Measurements from ENCODE around the gene IL12RB1. TPM values are rescaled to one million over a fixed set of nuclear protein-coding genes. Genes with fewer than 3 reads are reported as not detected.

The IL12RB1 gene
- total and polyA plus RNA-seq, 2 of the 8 experiments (the other 6 are each of a cell fraction or from before 2014, with no cell fraction given), result 0.03 TPM; not detected in 1

GRCh38 chr19:18014197-18014596 is 72.5 kb downstream of the IL12RB1 start:
- 73% methylated on average over 3 of the region's 6 CpGs; no CpG with 5 or more reads in 1 of the 2 experiments for WGBS, 2 experiments (ENCODE audit: extremely low coverage in 1 of 2, insufficient coverage in 1 of 2, insufficient read length in 1 of 2, insufficient replicate concordance in 2 of 2, low coverage in 1 of 2, low lambda C conversion rate in 2 of 2, missing lambda C conversion rate in 1 of 2)
- H3K36me3 ChIP-seq (ENCODE audit: control insufficient read depth in 2 of 4, insufficient read depth in 4 of 4, low read length in 3 of 4), result peaks cover 0 to 2% (median 0%) of the 10 kb centered on the region in 4 experiments; a peak in 1 of 8 replicates
- no peak overlapping the region for H3K14ac ChIP-seq (ENCODE audit: insufficient read length)
- no peak overlapping the region for H2BK20ac ChIP-seq (ENCODE audit: low read length)
- H3K23me2 ChIP-seq (ENCODE audit: low read depth, low read length), result no peaks in the 10 kb centered on the region
- no peak overlapping the region for H4K8ac ChIP-seq (ENCODE audit: extremely low read depth, insufficient read depth, low read length)
- H3K4ac ChIP-seq (replicated peaks; ENCODE audit: insufficient read length, low read depth, low read length), result no peak overlapping the region
- CTCF ChIA-PET (ENCODE audit: partially characterized antibody), result interaction anchor here (0.8 to 1.1 kb wide), 2 partner anchors 11 to 12 kb away, joined by 3 to 4 read pairs; no protein-coding TSS in a partner anchor
- H4K5ac ChIP-seq (ENCODE audit: insufficient read length, low read depth, low read length), result no peak overlapping the region
- FAIRE-seq (no peak), DNase-seq (ENCODE audit: low read depth in 1 of 2, low spot score in 2 of 2) (no peak)
- no peak overlapping the region for H2BK5ac ChIP-seq (ENCODE audit: low read depth, low read length)
- H3K9ac ChIP-seq (replicated peaks in 1 of 4; ENCODE audit: extremely low read depth in 1 of 4, low read depth in 3 of 4, low read length in 3 of 4), result no peak overlapping the region
- no peaks in the 10 kb centered on the region for H3K9me3 ChIP-seq (ENCODE audit: insufficient read depth in 2 of 2, low read depth in 1 of 2, low read length in 1 of 2)
- no peaks in the 10 kb centered on the region for H3K79me2 ChIP-seq (ENCODE audit: control insufficient read depth in 1 of 2, insufficient read depth in 2 of 2, low read length in 2 of 2)
- H3K4me3 ChIP-seq (ENCODE audit: extremely low read depth in 1 of 4, insufficient read depth in 2 of 4, low read depth in 3 of 4, low read length in 4 of 4), result no peak overlapping the region
- H4K91ac ChIP-seq (replicated peaks; ENCODE audit: insufficient read length, low read length), result no peak overlapping the region
- H3K79me1 ChIP-seq (ENCODE audit: low read depth, low read length), result no peaks in the 10 kb centered on the region
- H3K27me3 ChIP-seq (replicated peaks in 1 of 4; ENCODE audit: control insufficient read depth in 3 of 4, extremely low read depth in 1 of 4, insufficient read depth in 3 of 4, low read length in 3 of 4), result no peaks in the 10 kb centered on the region; a peak in 1 of 7 replicates
- no peaks in the 10 kb centered on the region for H3K4me1 ChIP-seq (replicated peaks in 1 of 4; ENCODE audit: control insufficient read depth in 3 of 4, insufficient read depth in 4 of 4, low read length in 3 of 4)
- no peak overlapping the region for H2AK5ac ChIP-seq (ENCODE audit: low read depth, low read length)
- H4K20me1 ChIP-seq (replicated peaks in 1 of 2; ENCODE audit: control insufficient read depth in 1 of 2, insufficient read depth in 2 of 2, low read length in 2 of 2), result no peaks in the 10 kb centered on the region
- no peak overlapping the region for H2BK12ac ChIP-seq (ENCODE audit: low read depth, low read length)
- H3K23ac ChIP-seq (ENCODE audit: insufficient read length), result no peak overlapping the region
- no peak overlapping the region for H2AFZ ChIP-seq (ENCODE audit: low read length)
- no peak overlapping the region for H2BK120ac ChIP-seq (replicated peaks; ENCODE audit: low read depth, low read length)
- no peak for TF ChIP-seq SRF (IDR thresholded peaks at IDR 0.05; ENCODE audit: low read depth, low read length)
- no peak for TF ChIP-seq TEAD4 (IDR thresholded peaks at IDR 0.05; ENCODE audit: low read depth, low read length)
- TF ChIP-seq POLR2AphosphoS5 (IDR thresholded peaks at IDR 0.05; ENCODE audit: low read depth, low read length), result no peak
- no peak for TF ChIP-seq RFX5 (IDR thresholded peaks at IDR 0.05; ENCODE audit: borderline replicate concordance, low read depth, low read length)
- no peak for TF ChIP-seq RBBP5 (IDR thresholded peaks at IDR 0.05; ENCODE audit: borderline replicate concordance, low read depth, low read length)
- TF ChIP-seq CREB1 (IDR thresholded peaks at IDR 0.05), result no peak
- TF ChIP-seq, protein P1, sequence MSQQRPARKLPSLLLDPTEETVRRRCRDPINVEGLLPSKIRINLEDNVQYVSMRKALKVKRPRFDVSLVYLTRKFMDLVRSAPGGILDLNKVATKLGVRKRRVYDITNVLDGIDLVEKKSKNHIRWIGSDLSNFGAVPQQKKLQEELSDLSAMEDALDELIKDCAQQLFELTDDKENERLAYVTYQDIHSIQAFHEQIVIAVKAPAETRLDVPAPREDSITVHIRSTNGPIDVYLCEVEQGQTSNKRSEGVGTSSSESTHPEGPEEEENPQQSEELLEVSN (IDR thresholded peaks at IDR 0.05), result no peak
- TF ChIP-seq ASH2L (IDR thresholded peaks at IDR 0.05; ENCODE audit: low read length), result no peak
- no peak overlapping the region for H3K27ac ChIP-seq (ENCODE audit: low read depth, low read length)
- H3K18ac ChIP-seq (ENCODE audit: extremely low read depth, low read length), result no peak overlapping the region
- POLR2A ChIA-PET (ENCODE audit: partially characterized antibody), result interaction anchor here (0.6 to 1.1 kb wide), 2 partner anchors 18 to 267 kb away, joined by 3 to 5 read pairs; partner anchors contain the start of gene JUND
- no peak overlapping the region for H3K4me2 ChIP-seq (ENCODE audit: insufficient read depth in 1 of 2, low read depth in 2 of 2, low read length in 2 of 2)
- H2BK15ac ChIP-seq (ENCODE audit: low read length), result no peak overlapping the region
- no peak overlapping the region for H3K56ac ChIP-seq (replicated peaks; ENCODE audit: insufficient read length, low read depth, low read length)
